HepG2 (cell line): ENCODE results near the gene SEC31A. TPM values are rescaled to one million over a fixed set of nuclear protein-coding genes. Genes with fewer than 3 reads are reported as not detected.

Experiments used
- BORCS8-MEF2B ChIP-seq: sonication (generic); formaldehyde crosslinking; IDR thresholded peaks from 2 replicates; pipeline ENCODE4 v1.8.0; 2022; ENCODE audit warnings: mild to moderate bottlenecking, missing genetic modification reagents
- CCDC6 ChIP-seq: sonication (generic); formaldehyde crosslinking; IDR thresholded peaks from 2 replicates; pipeline ENCODE4 v1.8.1; 2022; ENCODE audit warnings: mild to moderate bottlenecking, missing genetic modification reagents, moderate library complexity
- CREM ChIP-seq, 2 experiments: sonication (generic) in 1 of 2; formaldehyde crosslinking in 1 of 2; IDR thresholded peaks; 2 replicates each; pipeline versions ENCODE4 v1.4.0 to v1.6.1; 2016 to 2020; ENCODE audit warnings: antibody characterized with exemption in 1 of 2, mild to moderate bottlenecking in 1 of 2, missing genetic modification reagents in 1 of 2
- IRX3 ChIP-seq: sonication (generic); formaldehyde crosslinking; IDR thresholded peaks from 2 replicates; pipeline ENCODE4 v1.8.1; 2023; ENCODE audit warnings: mild to moderate bottlenecking, low read depth, missing genetic modification reagents, borderline replicate concordance
- MEIS2 ChIP-seq: sonication (generic); formaldehyde crosslinking; IDR thresholded peaks from 2 replicates; pipeline ENCODE4 v1.9.0; 2021; ENCODE audit warnings: mild to moderate bottlenecking, missing genetic modification reagents
- MZF1 ChIP-seq: sonication (generic); formaldehyde crosslinking; IDR thresholded peaks from 2 replicates; pipeline ENCODE4 v1.8.1; 2023; ENCODE audit warnings: mild to moderate bottlenecking, missing genetic modification reagents, borderline replicate concordance
- NFE2 ChIP-seq: sonication (generic); formaldehyde crosslinking; IDR thresholded peaks from 2 replicates; pipeline ENCODE4 v1.4.0; 2020; ENCODE audit warnings: missing genetic modification reagents
- RBM39 ChIP-seq: fragments of 200-400 bp; formaldehyde crosslinking; IDR thresholded peaks from one replicate; pipeline ENCODE4 v1.6.1; 2018; ENCODE audit warnings: antibody characterized with exemption, mild to moderate bottlenecking, low read depth, low read length; ENCODE audit not compliant: poor library complexity, severe bottlenecking
- SMARCC2 ChIP-seq: fragments of 450-650 bp; IDR thresholded peaks from 2 replicates; pipeline ENCODE4 v1.6.1; 2017; ENCODE audit warnings: antibody characterized with exemption, mild to moderate bottlenecking
- TARDBP ChIP-seq: sonication (generic); formaldehyde crosslinking; IDR thresholded peaks from 2 replicates; pipeline ENCODE4 v1.8.0; 2022; ENCODE audit warnings: mild to moderate bottlenecking, missing genetic modification reagents
- ZFP36L2 ChIP-seq: sonication (generic); formaldehyde crosslinking; IDR thresholded peaks from 2 replicates; pipeline ENCODE4 v1.4.0; 2020; ENCODE audit warnings: missing genetic modification reagents
- ZIK1 ChIP-seq: sonication (generic); formaldehyde crosslinking; IDR thresholded peaks from 2 replicates; pipeline ENCODE4 v1.5.0; 2020; ENCODE audit warnings: mild to moderate bottlenecking, low read depth, missing genetic modification reagents, borderline replicate concordance
- ZNF230 ChIP-seq: sonication (generic); formaldehyde crosslinking; IDR thresholded peaks from 2 replicates; pipeline ENCODE4 v1.4.0; 2020; ENCODE audit warnings: mild to moderate bottlenecking, missing genetic modification reagents
- ZNF282 ChIP-seq: fragments of 450-650 bp; IDR thresholded peaks from 2 replicates; pipeline ENCODE4 v1.6.1; 2018; ENCODE audit not compliant: partially characterized antibody
- ZNF761 ChIP-seq: sonication (generic); formaldehyde crosslinking; conservative IDR thresholded peaks from 2 replicates; pipeline ENCODE4 v1.4.0; 2020; ENCODE audit warnings: mild to moderate bottlenecking, missing genetic modification reagents
- ZNF792 ChIP-seq: IDR thresholded peaks from 2 replicates; pipeline ENCODE4 v1.6.1; 2016
- ZNF850 ChIP-seq: sonication (generic); formaldehyde crosslinking; conservative IDR thresholded peaks from 2 replicates; pipeline ENCODE4 v1.9.0; 2021; ENCODE audit warnings: mild to moderate bottlenecking, missing genetic modification reagents
- polyA plus RNA-seq, 8 experiments: library from polyadenylated mRNA; depleted of rRNA in 3 of 8; stranded (reverse) in 7 of 8; unstranded in 1 of 8; fragments of >200 nt; fragmentation: Illumina TruSeq in 4 of 8; extraction: Trizol in 4 of 8; gene quantifications; 2 replicates each; pipeline versions ENCODE4 v1.2.1 to v1.2.3, GENCODE V29; 2011 to 2016; ENCODE audit warnings: low read depth in 4 of 8, missing spikeins in 1 of 8, mixed read lengths in 1 of 8; ENCODE audit not compliant: insufficient read depth in 1 of 8
- total RNA-seq, 5 experiments: library from RNA; depleted of rRNA; stranded (reverse); fragments of >200 nt; fragmentation: Illumina TruSeq; extraction: Trizol; gene quantifications; 2 replicates each; pipeline ENCODE4 v1.2.3, GENCODE V29; 2016; ENCODE audit warnings: low read depth in 1 of 5
- TF ChIP-seq, protein P1 (sequence below): sonication (generic); formaldehyde crosslinking; IDR thresholded peaks from 2 replicates; pipeline ENCODE4 v1.4.0; 2020; ENCODE audit warnings: missing genetic modification reagents
- TF ChIP-seq, protein P2 (sequence below): sonication (generic); formaldehyde crosslinking; IDR thresholded peaks from 2 replicates; pipeline ENCODE4 v1.9.0; 2022; ENCODE audit warnings: missing genetic modification reagents, mild to moderate bottlenecking, borderline replicate concordance
- TF ChIP-seq, protein P3 (sequence below): sonication (generic); formaldehyde crosslinking; IDR thresholded peaks from 2 replicates; pipeline ENCODE4 v1.4.0; 2020; ENCODE audit warnings: missing genetic modification reagents
- TF ChIP-seq, protein P4 (sequence below): IDR thresholded peaks from 2 replicates; pipeline ENCODE4 v1.6.1; 2016; ENCODE audit warnings: low read depth, borderline replicate concordance
- TF ChIP-seq, protein P5 (sequence below): IDR thresholded peaks from 2 replicates; pipeline ENCODE4 v1.6.1; 2016; ENCODE audit warnings: missing genetic modification reagents, missing compliant biosample characterization

SEC31A gene
- total and polyA plus RNA-seq, 2 of the 13 experiments (the other 11 are each of a cell fraction or from before 2014, with no cell fraction given) = 231 to 435 TPM

DNA sequence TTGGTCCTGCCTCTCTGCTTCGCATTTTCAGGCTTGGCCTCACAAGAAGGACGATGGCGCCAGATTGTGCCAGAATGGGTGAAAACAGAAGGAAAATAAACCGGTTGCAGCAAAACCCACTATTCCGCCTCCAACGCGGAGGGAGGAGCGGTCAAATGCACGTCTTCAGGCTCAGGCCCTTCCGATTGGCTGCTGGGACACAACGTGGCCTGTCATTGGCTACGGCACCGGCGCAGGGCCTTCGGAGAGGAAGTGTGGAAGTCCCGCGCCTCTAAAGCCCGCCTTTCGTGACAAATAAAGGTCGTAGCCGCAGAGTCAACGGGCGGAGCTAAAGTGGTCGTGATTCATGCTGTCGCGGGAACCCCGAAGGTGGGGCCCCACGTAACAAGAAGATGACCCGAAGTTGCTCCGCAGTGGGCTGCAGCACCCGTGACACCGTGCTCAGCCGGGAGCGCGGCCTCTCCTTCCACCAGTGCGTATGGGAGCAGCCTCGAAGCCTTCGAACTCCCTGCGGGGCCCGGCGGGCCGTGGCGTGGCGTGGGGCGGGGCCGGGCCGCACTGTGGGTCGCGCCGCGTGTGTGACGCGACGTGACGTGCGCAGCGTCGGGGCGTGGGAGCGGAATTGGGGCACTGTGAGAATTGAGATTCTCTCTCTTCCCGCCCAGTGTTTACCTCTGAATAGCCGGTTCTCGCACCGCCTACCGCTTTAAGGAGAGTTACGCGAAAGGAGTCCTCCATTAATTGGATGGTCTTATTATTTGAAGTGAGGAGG is 9.6 kb upstream of the SEC31A start, which contains the start of gene THAP9 (continued):
- TF ChIP-seq, protein P1, sequence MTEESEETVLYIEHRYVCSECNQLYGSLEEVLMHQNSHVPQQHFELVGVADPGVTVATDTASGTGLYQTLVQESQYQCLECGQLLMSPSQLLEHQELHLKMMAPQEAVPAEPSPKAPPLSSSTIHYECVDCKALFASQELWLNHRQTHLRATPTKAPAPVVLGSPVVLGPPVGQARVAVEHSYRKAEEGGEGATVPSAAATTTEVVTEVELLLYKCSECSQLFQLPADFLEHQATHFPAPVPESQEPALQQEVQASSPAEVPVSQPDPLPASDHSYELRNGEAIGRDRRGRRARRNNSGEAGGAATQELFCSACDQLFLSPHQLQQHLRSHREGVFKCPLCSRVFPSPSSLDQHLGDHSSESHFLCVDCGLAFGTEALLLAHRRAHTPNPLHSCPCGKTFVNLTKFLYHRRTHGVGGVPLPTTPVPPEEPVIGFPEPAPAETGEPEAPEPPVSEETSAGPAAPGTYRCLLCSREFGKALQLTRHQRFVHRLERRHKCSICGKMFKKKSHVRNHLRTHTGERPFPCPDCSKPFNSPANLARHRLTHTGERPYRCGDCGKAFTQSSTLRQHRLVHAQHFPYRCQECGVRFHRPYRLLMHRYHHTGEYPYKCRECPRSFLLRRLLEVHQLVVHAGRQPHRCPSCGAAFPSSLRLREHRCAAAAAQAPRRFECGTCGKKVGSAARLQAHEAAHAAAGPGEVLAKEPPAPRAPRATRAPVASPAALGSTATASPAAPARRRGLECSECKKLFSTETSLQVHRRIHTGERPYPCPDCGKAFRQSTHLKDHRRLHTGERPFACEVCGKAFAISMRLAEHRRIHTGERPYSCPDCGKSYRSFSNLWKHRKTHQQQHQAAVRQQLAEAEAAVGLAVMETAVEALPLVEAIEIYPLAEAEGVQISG (CRISPR knock-in tag) = peak; percentile 81
- TF ChIP-seq ZNF792 (peak; percentile 59; the same call in 1 of the 2 replicates), RBM39 (peak; percentile 53), IRX3 (CRISPR knock-in tag) (0 out of 2 replicates have a peak, but pooled peaks have one; percentile 70), ZNF282 (no peak), MEIS2 (CRISPR knock-in tag) (peak; percentile 62; the same call in 1 of the 2 replicates), CCDC6 (CRISPR knock-in tag) (no peak), MZF1 (CRISPR knock-in tag) (0 out of 2 replicates have a peak, but pooled peaks have one; percentile 15), ZFP36L2 (CRISPR knock-in tag) (no peak), SMARCC2 (no peak), ZNF761 (CRISPR knock-in tag) (no peak), ZNF850 (no peak), TARDBP (CRISPR knock-in tag) (peak; percentile 67), BORCS8-MEF2B (CRISPR knock-in tag) (peak; percentile 86), NFE2 (CRISPR knock-in tag) (no peak), ZIK1 (CRISPR knock-in tag) (0 out of 2 replicates have a peak, but pooled peaks have one; percentile 41), ZNF230 (CRISPR knock-in tag) (peak; percentile 91; the same call in 1 of the 2 replicates), CREM (IDR thresholded peaks at IDR 0.05) (peak; percentile 80), CREM (CRISPR knock-in tag; IDR thresholded peaks at IDR 0.05) (peak; percentile 3; the same call in 1 of the 2 replicates)
- TF ChIP-seq, protein P2, sequence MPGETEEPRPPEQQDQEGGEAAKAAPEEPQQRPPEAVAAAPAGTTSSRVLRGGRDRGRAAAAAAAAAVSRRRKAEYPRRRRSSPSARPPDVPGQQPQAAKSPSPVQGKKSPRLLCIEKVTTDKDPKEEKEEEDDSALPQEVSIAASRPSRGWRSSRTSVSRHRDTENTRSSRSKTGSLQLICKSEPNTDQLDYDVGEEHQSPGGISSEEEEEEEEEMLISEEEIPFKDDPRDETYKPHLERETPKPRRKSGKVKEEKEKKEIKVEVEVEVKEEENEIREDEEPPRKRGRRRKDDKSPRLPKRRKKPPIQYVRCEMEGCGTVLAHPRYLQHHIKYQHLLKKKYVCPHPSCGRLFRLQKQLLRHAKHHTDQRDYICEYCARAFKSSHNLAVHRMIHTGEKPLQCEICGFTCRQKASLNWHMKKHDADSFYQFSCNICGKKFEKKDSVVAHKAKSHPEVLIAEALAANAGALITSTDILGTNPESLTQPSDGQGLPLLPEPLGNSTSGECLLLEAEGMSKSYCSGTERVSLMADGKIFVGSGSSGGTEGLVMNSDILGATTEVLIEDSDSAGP (CRISPR knock-in tag) = peak; percentile 98
- TF ChIP-seq, protein P3, sequence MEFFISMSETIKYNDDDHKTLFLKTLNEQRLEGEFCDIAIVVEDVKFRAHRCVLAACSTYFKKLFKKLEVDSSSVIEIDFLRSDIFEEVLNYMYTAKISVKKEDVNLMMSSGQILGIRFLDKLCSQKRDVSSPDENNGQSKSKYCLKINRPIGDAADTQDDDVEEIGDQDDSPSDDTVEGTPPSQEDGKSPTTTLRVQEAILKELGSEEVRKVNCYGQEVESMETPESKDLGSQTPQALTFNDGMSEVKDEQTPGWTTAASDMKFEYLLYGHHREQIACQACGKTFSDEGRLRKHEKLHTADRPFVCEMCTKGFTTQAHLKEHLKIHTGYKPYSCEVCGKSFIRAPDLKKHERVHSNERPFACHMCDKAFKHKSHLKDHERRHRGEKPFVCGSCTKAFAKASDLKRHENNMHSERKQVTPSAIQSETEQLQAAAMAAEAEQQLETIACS (CRISPR knock-in tag) = no peak
- TF ChIP-seq, protein P4, sequence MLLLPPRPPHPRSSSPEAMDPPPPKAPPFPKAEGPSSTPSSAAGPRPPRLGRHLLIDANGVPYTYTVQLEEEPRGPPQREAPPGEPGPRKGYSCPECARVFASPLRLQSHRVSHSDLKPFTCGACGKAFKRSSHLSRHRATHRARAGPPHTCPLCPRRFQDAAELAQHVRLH (CRISPR knock-in tag) = peak; percentile 76; the same call in 1 of the 2 replicates
- TF ChIP-seq, protein P5, sequence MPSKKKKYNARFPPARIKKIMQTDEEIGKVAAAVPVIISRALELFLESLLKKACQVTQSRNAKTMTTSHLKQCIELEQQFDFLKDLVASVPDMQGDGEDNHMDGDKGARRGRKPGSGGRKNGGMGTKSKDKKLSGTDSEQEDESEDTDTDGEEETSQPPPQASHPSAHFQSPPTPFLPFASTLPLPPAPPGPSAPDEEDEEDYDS = peak; percentile 87
